Gastrocnemius medialis (tissue), 4 donors: ENCODE results near the gene SRSF4.

Source experiments
- CTCF ChIP-seq, 5 experiments: fragments of 450-650 bp in 3 of 5; fragments of 200-600 bp in 2 of 5; sonication (generic) in 2 of 5; IDR thresholded peaks in 4 of 5; conservative IDR thresholded peaks in 1 of 5; 1 replicate in 4 of 5; 2 replicates in 1 of 5; pipeline ENCODE4 v1.5.1; 2016 to 2019; ENCODE audit warnings: antibody characterized with exemption in 5 of 5, mild to moderate bottlenecking in 3 of 5, moderate library complexity in 3 of 5
- POLR2A ChIP-seq, 2 donors: fragments of 450-650 bp; IDR thresholded peaks; one replicate each; pipeline ENCODE4 v1.6.1; 2017; ENCODE audit warnings: antibody characterized with exemption in 2 of 2, mild to moderate bottlenecking in 2 of 2, moderate library complexity in 2 of 2

GRCh38 chr1:29133861-29134694 is 47.6 kb downstream of the SRSF4 start:
- TF ChIP-seq POLR2A (IDR thresholded peaks at IDR 0.05) (no peak), CTCF (IDR thresholded peaks at IDR 0.05 in 4 of 5, conservative IDR thresholded peaks at IDR 0.05 in 1 of 5) (no peak)
